B cell (primary cell): ENCODE results near the gene STRADB. TPM values are rescaled to one million over a fixed set of nuclear protein-coding genes. Genes with fewer than 3 reads are reported as not detected.

Experiments
- ATAC-seq: fragments of 200-7000 bp; cut with Tn5 transposase; one replicate; pipeline ENCODE4 v1.10.0; 2021; ENCODE audit warnings: low read depth, mild to moderate bottlenecking, moderate number of reproducible peaks, moderate library complexity
- CTCF ChIA-PET: fragments of 350-600 bp; sonication (Branson Sonifier 250); formaldehyde crosslinking; loops from one replicate; lab custom pipeline; 2021; ENCODE audit warnings: antibody characterized with exemption, inconsistent platforms; lab: Charles Lee
- POLR2A ChIA-PET: fragments of 350-600 bp; sonication (Branson Sonifier 250); formaldehyde crosslinking; loops from one replicate; lab custom pipeline; 2021; ENCODE audit warnings: antibody characterized with exemption; lab: Charles Lee
- DNase-seq: peaks from one replicate; pipeline ENCODE4 v3.0.0; 2013
- H2AFZ ChIP-seq: 2 replicates; pipeline ENCODE4 v1.6.1; 2012; ENCODE audit warnings: mild to moderate bottlenecking, low read depth, low read length; ENCODE audit not compliant: insufficient read depth, poor library complexity, severe bottlenecking
- H3K27ac ChIP-seq, 2 donors: 1 replicate in 1 of 2; 2 replicates in 1 of 2; pipeline ENCODE4 v1.5.1; 2012 to 2013; ENCODE audit warnings: low read length in 2 of 2, mild to moderate bottlenecking in 2 of 2, moderate library complexity in 1 of 2
- H3K27me3 ChIP-seq, 4 experiments: fragments of 200-600 bp in 1 of 4; sonication (generic) in 1 of 4; replicated peaks in 1 of 4; 1 replicate in 2 of 4; 2 replicates in 2 of 4; pipeline versions ENCODE4 v1.6.1 to v1.7.0; 2013 to 2016; ENCODE audit warnings: low read length in 3 of 4, mild to moderate bottlenecking in 2 of 4, mixed read lengths in 1 of 4, moderate library complexity in 1 of 4; ENCODE audit not compliant: insufficient read depth in 4 of 4, control insufficient read depth in 3 of 4; ENCODE audit errors: control extremely low read depth in 1 of 4
- H3K36me3 ChIP-seq, 2 experiments: replicated peaks in 1 of 2; 1 replicate in 1 of 2; 2 replicates in 1 of 2; pipeline versions ENCODE4 v1.6.1 to v1.7.1; 2013; ENCODE audit warnings: low read length in 1 of 2; ENCODE audit not compliant: insufficient read depth in 2 of 2, control insufficient read depth in 1 of 2; ENCODE audit errors: control extremely low read depth in 1 of 2, extremely low read depth in 1 of 2
- H3K4me1 ChIP-seq, 2 donors: fragments of 200-600 bp in 1 of 2; sonication (generic) in 1 of 2; 1 replicate in 1 of 2; 2 replicates in 1 of 2; pipeline versions ENCODE4 v1.5.1 to v1.6.1; 2013 to 2017; ENCODE audit warnings: low read length in 2 of 2; ENCODE audit not compliant: control insufficient read depth in 2 of 2, insufficient read depth in 2 of 2
- H3K4me2 ChIP-seq: replicated peaks from 2 replicates; pipeline ENCODE3; 2012; ENCODE audit warnings: mild to moderate bottlenecking, low read depth, low read length; ENCODE audit not compliant: poor library complexity, severe bottlenecking
- H3K4me3 ChIP-seq, 5 experiments: fragments of 200-600 bp in 1 of 5; sonication (generic) in 1 of 5; 1 replicate in 3 of 5; 2 replicates in 2 of 5; pipeline versions ENCODE4 v1.5.1 to v1.7.0; 2011 to 2016; ENCODE audit warnings: low read length in 4 of 5, mild to moderate bottlenecking in 4 of 5, low read depth in 2 of 5, control low read depth in 1 of 5, moderate library complexity in 1 of 5; ENCODE audit not compliant: insufficient read depth in 1 of 5; ENCODE audit errors: control extremely low read depth in 1 of 5, extremely low read depth in 1 of 5
- H3K79me2 ChIP-seq: fragments of 200-600 bp; sonication (generic); one replicate; pipeline ENCODE4 v1.6.0; 2016; ENCODE audit warnings: low read length; ENCODE audit not compliant: control insufficient read depth, insufficient read depth
- H3K9ac ChIP-seq: fragments of 200-600 bp; sonication (generic); 2 replicates; pipeline ENCODE4 v1.6.1; 2017; ENCODE audit warnings: mild to moderate bottlenecking, low read length, moderate library complexity
- H3K9me3 ChIP-seq, 3 donors: one replicate each; pipeline versions ENCODE4 v1.6.1 to v1.7.1; 2013; ENCODE audit warnings: low read length in 2 of 3; ENCODE audit not compliant: control insufficient read depth in 2 of 3, insufficient read depth in 1 of 3; ENCODE audit errors: control extremely low read depth in 1 of 3
- H4K20me1 ChIP-seq: 2 replicates; pipeline ENCODE4 v1.6.0; 2012; ENCODE audit warnings: mild to moderate bottlenecking, low read length; ENCODE audit not compliant: insufficient read depth, control insufficient read depth, poor library complexity, severe bottlenecking
- H3K27ac Mint-ChIP-seq: one replicate; pipeline ENCODE4 v1.8.0; 2021; ENCODE audit warnings: mixed read lengths
- H3K27me3 Mint-ChIP-seq: one replicate; pipeline ENCODE4 v1.8.0; 2021; ENCODE audit warnings: mixed read lengths
- H3K4me1 Mint-ChIP-seq: one replicate; pipeline ENCODE4 v1.8.0; 2021; ENCODE audit warnings: mixed read lengths
- H3K4me3 Mint-ChIP-seq: one replicate; pipeline ENCODE4 v1.8.0; 2021; ENCODE audit warnings: mixed read lengths
- H3K9me3 Mint-ChIP-seq: one replicate; pipeline ENCODE4 v1.8.0; 2022; ENCODE audit warnings: mixed read lengths; ENCODE audit not compliant: insufficient read depth
- EZH2 ChIP-seq: IDR thresholded peaks from 2 replicates; pipeline ENCODE4 v1.6.1; 2012; ENCODE audit warnings: borderline replicate concordance, low read depth, mild to moderate bottlenecking, moderate library complexity, low read length; ENCODE audit not compliant: insufficient read depth, poor library complexity, severe bottlenecking
- WGBS: methylation state at CpG from one replicate; pipeline ENCODE4 v1.1.5; 2013; ENCODE audit warnings: missing lambda C conversion rate; ENCODE audit not compliant: insufficient coverage; 5-methylcytosine and 5-hydroxymethylcytosine counted together
- intact Hi-C: fragments of 100-400 bp; cut with micrococcal nuclease; formaldehyde crosslinking; loops from one replicate; pipeline ENCODE4 v1.10.0; 2022
- polyA plus RNA-seq: library from polyadenylated mRNA; depleted of rRNA; stranded (reverse); fragments of >200 nt; gene quantifications from 2 replicates; pipeline ENCODE4 v1.2.3, GENCODE V29; 2012
- small RNA-seq: library from RNA; depleted of rRNA; stranded (forward); fragments of <200 nt; gene quantifications from one replicate; pipeline ENCODE3, GENCODE V24; 2012; ENCODE audit warnings: low replicate concordance, low read depth; ENCODE audit not compliant: insufficient read length
- total RNA-seq, 2 donors: library from RNA; stranded (reverse); fragments of 120-200 nt in 1 of 2; gene quantifications; 1 replicate in 1 of 2; 2 replicates in 1 of 2; pipeline versions ENCODE4 v1.2.3 to v1.2.4, GENCODE V29; 2013 to 2022
- TF ChIP-seq, protein P1 (sequence below): fragments of 200-600 bp; IDR thresholded peaks from one replicate; pipeline ENCODE4 v1.8.0; 2022; ENCODE audit warnings: antibody characterized with exemption, mild to moderate bottlenecking

The STRADB gene
- total and polyA plus RNA-seq, 2 donors (not counting 1 experiment from before 2014, with no cell fraction given), result 17.2 to 17.5 TPM

DNA sequence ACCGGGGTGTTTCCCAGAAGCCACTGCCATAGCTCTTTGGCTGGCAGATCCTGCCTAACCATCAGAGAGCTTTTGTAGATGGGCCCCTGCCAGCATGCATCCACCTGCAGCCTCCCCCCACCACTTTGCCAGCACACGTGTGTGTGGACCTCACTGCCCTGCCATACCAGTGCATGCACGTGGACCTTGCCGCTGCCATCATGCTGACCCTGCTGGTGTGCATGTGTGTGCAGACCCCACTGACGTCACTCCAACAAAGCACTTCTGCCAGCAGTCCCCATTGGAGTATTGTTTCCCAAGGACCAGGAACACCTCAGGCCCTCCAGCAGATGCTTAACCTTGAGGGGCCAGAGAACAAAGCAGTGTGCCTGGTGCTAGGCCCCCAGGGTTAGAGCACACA, 71.4 kb downstream of the STRADB start:
- Histone ChIP-seq H3K4me2 (no peak overlapping the region), H3K4me1 (no peaks in the 10 kb centered on the region), H4K20me1 (no peaks in the 10 kb centered on the region), H3K9ac (no peak overlapping the region), H2AFZ (no peak overlapping the region), H3K9me3 (peaks cover 3 to 14% (median 9%) of the 10 kb centered on the region in 3 donors), H3K79me2 (no peaks in the 10 kb centered on the region), H3K27ac (no peak overlapping the region), H3K36me3 (no peaks in the 10 kb centered on the region), H3K4me3 (no peak overlapping the region), H3K27me3 (no peaks in the 10 kb centered on the region)
- TF ChIP-seq EZH2, result no peak
- TF ChIP-seq, protein P1, sequence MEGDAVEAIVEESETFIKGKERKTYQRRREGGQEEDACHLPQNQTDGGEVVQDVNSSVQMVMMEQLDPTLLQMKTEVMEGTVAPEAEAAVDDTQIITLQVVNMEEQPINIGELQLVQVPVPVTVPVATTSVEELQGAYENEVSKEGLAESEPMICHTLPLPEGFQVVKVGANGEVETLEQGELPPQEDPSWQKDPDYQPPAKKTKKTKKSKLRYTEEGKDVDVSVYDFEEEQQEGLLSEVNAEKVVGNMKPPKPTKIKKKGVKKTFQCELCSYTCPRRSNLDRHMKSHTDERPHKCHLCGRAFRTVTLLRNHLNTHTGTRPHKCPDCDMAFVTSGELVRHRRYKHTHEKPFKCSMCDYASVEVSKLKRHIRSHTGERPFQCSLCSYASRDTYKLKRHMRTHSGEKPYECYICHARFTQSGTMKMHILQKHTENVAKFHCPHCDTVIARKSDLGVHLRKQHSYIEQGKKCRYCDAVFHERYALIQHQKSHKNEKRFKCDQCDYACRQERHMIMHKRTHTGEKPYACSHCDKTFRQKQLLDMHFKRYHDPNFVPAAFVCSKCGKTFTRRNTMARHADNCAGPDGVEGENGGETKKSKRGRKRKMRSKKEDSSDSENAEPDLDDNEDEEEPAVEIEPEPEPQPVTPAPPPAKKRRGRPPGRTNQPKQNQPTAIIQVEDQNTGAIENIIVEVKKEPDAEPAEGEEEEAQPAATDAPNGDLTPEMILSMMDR, result no peak
- Mint-ChIP-seq H3K27ac (no peak overlapping the region), H3K4me3 (no peak overlapping the region), H3K9me3 (peaks cover 9% of the 10 kb centered on the region), H3K4me1 (no peaks in the 10 kb centered on the region), H3K27me3 (peaks cover 29% of the 10 kb centered on the region)
- ChIA-PET POLR2A (no interaction called here), CTCF (no interaction called here)
- DNase-seq, result no peak
- WGBS, result 96% methylated on average over 5 of the region's 5 CpGs
- intact Hi-C loops, result no loop called here
- ATAC-seq, result no peak

DNA sequence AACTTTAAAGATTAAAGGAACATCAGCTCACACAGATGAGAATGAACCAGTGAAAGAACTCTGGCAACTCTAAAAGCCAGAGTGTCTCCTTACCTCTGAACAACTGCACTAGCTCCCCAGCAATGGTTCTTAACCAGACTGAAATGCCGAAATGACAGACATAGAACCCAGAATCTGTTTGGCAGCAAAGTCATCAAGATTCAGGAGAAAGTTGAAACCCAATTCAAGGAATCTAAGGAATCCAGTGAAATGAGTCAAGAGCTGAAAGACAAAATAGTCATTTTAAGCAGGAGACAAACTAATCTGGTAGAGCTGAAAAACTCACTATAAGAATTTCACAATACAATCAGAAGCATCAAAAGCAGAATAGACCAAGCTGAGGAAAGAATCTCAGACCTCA, 72.0 kb downstream of the STRADB start:
- Histone ChIP-seq H3K27me3 (no peaks in the 10 kb centered on the region), H3K4me3 (no peak overlapping the region), H4K20me1 (no peaks in the 10 kb centered on the region), H3K9me3 (peaks cover 3 to 14% (median 9%) of the 10 kb centered on the region in 3 donors), H3K79me2 (no peaks in the 10 kb centered on the region), H3K36me3 (no peaks in the 10 kb centered on the region), H2AFZ (no peak overlapping the region), H3K9ac (no peak overlapping the region), H3K4me2 (no peak overlapping the region), H3K4me1 (no peaks in the 10 kb centered on the region), H3K27ac (no peak overlapping the region)
- ATAC-seq (no peak), DNase-seq (no peak)
- Mint-ChIP-seq H3K27ac (no peak overlapping the region), H3K27me3 (peaks cover 29% of the 10 kb centered on the region), H3K4me3 (no peak overlapping the region), H3K4me1 (no peaks in the 10 kb centered on the region), H3K9me3 (peaks cover 9% of the 10 kb centered on the region)
- POLR2A ChIA-PET, result no interaction called here
- WGBS, result 0% methylated on average over 1 of the region's 1 CpG
- CTCF ChIA-PET, result no interaction called here
- no peak for TF ChIP-seq EZH2
- intact Hi-C loops, result no loop called here

Small RNA genes within 50 kb of the gene (small RNA-seq; reads per million reads assigned to genes)
- not detected for gene RF00019

Other genes with a start within 250 kb of the STRADB start
- gene CASP8, start 191.2 kb upstream of the STRADB start, total RNA-seq, result 120 and 131 TPM in 2 replicates
- 76.7 and 107 TPM in 2 replicates for gene CASP8, start 191.2 kb upstream of the STRADB start, polyA plus RNA-seq
- 5.0 and 5.1 TPM in 2 replicates for gene FLACC1, start 94.4 kb upstream of the STRADB start, total RNA-seq
- 1.4 and 1.5 TPM in 2 replicates for gene FLACC1, start 94.4 kb upstream of the STRADB start, polyA plus RNA-seq
- 21.6 and 24.5 TPM in 2 replicates for gene TRAK2, start 282 bp upstream of the STRADB start, total RNA-seq
- gene TRAK2, start 282 bp upstream of the STRADB start, polyA plus RNA-seq, result 16.9 and 17.8 TPM in 2 replicates
- 3.6 and 4.2 TPM in 2 replicates for gene TMEM237, start 191.8 kb downstream of the STRADB start, total RNA-seq
- 0.76 and 2.1 TPM in 2 replicates for gene TMEM237, start 191.8 kb downstream of the STRADB start, polyA plus RNA-seq
- not detected in 2 replicates for gene MPP4, start 246.9 kb downstream of the STRADB start, total RNA-seq
- gene MPP4, start 246.9 kb downstream of the STRADB start, polyA plus RNA-seq, result not detected in 2 replicates